HG03139 (cell line): ENCODE results near the gene LRP2.
A peak's percentile ranks its signal among the peaks of the same experiment; 100 is the strongest.

Experiments
- ATAC-seq: cut with Tn5 transposase; IDR thresholded peaks from one replicate; pipeline ENCODE4 v1.9.1; 2021; ENCODE audit not compliant: unreplicated experiment

LRP2 gene

DNA sequence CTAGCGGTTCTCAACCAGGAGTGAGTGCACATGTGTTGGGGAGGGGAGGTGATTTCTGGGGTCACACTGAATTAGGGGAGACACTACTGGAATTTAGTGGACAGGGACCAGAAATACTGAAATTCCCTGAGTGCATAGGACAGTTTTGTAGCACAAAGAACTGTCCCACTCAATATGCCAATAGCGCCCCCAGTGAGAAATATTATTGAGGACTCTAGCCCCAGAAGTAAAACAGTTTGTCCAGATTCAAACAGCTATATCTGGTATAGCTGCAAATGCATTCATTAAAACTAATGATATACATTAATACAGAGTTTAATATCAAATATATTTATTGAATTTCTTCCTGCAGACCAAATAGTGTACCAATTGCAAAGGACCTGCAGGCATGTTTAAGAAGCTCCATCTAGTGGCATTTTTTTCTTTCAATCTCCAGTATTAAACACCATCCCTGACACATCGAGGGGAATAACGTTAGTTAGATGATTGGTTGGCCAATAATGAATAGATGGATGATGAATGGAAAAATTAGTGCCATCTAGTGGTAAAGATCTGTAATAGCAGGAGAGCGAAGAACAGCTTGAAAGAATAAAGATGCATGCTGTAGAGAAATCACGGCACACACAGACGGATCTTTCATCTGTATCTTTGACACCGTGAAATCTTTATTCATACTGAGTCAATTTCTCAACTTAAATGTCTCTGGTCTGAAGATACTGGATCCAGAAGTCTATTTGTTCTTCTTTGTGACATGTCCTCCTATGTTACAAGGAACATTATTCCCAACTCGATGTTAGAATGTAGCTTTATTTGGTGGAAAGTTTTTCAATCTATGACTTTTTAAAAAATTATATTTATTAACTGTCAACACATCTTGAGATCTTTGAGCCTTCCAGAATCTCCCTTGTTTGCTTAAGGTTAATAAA, 230.5 kb downstream of the LRP2 start:
- peak; percentile 71 for ATAC-seq

DNA sequence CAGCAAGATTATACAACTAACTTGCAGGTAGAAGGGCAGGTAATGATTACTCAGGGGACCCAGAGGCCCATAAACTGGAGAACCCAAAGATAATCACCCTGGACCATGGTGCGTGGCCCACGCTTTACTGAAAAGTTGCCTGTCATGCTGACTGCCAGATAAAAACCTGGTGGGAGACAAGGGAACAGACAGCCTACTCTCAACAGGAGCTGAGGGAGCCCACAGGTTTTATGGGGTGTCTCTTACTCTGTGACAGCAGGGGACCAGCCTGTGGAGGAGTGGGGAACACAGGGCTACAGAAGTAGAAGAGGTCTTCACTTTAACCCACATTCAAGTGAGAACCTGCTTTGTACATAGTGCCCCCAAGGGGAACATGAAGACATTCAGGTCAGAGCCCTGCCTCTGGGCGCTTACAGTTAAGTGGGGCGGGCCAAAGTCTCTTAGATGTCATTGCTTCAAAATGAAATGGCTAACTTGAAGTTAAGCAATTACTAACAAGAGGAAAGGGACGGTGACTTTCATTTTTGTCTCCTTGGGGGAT, 232.6 kb downstream of the LRP2 start:
- no peak for ATAC-seq

DNA sequence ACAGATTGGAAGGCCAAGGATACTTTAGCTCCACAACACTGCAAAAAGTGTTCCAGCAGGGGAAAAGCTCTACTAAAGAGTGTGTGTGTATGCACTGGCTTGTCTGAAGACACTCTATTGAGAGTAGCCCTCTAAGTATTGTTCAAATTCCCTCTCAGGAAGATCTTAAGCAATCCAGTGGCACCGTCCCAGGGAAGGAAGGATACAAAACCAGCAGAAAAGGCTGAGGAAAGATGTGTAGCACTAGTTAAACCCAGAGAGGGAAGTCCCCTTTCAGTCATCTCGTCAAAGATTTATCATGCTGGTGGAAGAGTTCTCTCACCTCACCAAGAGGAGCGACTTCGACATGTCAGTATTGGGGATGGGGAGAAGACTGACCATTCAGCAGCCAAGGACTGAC, 242.5 kb downstream of the LRP2 start:
- no peak for ATAC-seq

DNA sequence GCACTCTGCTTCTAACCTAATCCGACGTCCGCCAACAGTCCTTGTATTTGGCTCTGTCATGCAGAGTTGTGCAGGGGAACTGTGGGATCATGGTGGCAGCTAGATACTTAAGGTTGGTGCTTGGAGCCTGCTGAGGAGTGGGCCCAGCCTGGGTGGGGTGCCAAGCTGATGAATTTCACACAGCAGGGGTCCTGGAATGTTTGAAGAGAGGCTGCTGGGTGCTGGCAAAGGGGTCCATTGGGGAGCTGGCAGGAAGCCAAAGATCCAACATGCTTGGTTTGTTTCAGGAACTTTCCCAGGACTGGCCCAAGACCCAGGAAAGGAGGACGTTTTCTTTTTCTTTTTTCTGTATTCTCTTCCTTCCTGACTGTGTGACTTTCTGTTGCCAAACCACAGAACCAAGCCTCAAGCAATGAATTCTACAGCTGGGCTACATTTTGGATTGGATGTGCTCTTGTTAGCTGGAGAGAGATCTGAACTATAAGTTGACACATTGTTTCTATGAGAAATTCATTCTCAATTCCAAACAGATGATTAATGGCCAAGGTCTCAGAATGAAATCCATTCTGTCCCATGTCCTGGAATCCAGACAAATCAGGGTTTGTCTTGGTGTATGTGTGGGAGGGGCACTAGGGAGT, 243.1 kb downstream of the LRP2 start:
- ATAC-seq = no peak

DNA sequence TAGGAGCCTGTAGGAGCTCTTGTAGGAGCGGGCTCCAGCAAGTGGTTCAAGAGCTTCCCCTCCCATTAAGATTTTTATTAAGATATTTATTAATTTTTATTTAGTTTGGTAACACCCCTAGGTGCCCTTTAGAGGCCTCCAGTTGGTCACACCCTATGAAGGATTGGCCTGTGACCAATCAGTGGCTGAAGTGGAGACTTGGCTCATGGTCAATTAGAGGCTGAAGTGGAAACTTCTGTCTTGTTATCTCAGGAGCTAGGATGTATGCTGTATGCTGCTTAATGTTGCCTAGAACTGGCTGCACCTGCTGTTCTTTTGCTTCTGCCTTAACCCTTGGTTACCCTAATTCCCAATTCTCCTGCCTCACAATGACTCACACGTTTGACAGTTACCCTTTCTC, 244.3 kb downstream of the LRP2 start:
- no peak for ATAC-seq

DNA sequence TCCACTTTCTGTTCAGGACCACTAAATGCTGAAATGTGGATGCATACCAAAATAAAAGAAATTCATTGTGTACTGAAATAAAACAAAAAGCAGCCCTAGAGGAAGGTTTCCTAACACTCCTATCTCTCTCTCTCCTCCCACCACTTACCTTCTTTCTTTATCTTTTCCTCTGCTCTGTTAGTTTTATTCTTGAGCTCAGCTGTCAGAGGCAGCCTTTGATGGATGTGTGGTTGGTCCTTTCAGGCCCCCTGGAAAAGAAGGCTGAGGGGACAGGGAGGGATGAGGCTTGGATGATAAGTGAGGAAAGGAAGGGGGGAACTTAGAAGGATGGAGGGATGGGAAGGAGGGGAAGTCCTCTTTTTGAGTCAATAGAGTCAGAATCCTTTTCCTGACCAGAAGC, 245.3 kb downstream of the LRP2 start:
- ATAC-seq = no peak

DNA sequence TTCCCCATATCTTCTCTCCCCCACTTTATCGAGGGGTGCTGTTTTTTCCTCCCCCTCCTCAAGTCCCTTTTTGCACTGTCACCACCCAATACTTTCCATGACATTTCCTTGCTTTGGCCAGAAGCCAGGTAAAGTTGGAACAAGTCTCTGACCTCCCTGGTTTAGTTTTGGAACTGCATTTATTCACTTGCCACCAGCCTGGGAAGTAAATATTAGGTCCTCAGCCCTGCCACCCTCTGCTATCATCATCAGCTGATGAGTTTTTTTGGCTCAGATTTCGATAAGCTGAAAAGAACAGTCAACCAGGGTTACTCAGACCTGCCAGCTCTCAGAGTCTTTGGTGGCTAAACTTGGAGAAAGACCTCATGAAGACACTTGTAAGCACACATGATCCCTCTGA, 246.0 kb downstream of the LRP2 start:
- ATAC-seq = no peak

DNA sequence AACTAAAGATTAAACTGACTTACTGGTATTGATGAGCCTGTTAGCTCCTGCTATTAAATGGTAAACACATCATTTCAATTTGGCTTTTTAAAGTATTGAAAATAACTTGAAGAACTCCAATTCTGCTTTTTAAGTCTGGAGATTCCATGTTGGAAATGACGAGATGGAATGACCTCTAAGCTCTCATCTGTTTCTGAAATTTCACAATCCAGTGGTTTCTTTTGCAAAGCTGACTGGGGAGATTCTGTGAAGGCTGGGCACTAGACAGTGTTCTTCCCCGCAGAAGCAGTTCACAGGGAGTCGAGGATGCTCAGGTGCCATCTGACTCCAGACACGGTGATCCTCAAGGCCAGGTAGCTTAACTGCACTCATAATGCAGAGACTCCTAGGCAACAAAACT, 248.3 kb downstream of the LRP2 start:
- ATAC-seq = no peak

DNA sequence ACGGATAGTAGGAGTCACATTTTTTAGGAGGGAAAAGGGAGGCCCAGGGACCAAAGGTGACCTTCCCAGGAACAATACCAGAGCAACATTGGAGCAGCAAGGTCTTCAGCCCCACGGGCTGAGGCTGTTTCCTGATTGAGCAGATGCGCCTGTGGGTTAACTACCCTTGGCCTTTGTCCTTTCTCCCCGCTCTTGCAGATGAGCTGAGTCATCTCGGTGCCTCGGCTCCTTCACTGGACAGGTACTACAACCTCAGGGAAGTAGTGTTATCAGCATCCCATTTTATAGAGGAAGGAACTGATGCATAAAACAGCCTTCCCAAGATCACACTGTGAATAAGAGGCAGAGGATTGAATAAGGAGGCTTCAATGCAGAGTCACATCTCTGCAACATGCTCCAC, 249.5 kb downstream of the LRP2 start:
- no peak for ATAC-seq

DNA sequence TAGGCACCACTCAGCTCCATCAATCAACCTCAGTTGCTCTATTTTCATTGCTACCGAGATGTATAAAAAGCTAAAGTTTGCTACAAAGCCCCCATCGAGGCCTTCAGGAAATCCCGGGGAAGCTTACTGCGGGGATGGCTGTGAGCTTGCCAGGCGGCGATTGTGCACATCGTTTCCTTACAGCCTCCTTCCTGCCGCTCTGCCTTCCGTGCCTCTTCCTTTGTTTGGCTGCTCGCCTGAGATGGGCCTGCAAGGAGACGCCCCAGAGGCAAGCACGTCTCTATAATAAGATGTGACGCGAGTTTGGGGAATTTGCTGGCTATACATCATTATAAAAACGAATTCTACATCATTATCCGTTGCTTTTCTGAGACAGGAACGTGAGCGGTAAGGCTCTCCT, 251.4 kb downstream of the LRP2 start:
- ATAC-seq = no peak

DNA sequence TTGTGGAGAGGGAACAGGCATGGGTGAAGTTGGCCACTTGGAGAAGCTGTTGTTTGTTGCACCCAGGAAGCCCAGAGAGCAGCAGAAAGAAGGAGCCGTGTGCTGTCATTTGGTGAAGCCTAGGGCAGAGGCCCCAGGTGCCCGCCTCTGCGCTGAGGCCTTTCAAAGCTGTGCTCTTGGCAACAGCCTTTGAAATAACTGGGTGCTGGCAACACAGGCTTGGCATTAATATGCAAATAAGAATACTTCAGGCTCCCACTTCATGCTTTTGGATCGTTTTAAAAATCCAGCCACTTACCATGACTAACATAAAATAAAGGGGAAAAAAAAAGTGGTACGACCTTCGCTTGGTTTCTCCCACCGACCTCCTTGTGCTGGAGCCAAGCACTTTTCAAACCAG, 251.9 kb downstream of the LRP2 start:
- no peak for ATAC-seq

DNA sequence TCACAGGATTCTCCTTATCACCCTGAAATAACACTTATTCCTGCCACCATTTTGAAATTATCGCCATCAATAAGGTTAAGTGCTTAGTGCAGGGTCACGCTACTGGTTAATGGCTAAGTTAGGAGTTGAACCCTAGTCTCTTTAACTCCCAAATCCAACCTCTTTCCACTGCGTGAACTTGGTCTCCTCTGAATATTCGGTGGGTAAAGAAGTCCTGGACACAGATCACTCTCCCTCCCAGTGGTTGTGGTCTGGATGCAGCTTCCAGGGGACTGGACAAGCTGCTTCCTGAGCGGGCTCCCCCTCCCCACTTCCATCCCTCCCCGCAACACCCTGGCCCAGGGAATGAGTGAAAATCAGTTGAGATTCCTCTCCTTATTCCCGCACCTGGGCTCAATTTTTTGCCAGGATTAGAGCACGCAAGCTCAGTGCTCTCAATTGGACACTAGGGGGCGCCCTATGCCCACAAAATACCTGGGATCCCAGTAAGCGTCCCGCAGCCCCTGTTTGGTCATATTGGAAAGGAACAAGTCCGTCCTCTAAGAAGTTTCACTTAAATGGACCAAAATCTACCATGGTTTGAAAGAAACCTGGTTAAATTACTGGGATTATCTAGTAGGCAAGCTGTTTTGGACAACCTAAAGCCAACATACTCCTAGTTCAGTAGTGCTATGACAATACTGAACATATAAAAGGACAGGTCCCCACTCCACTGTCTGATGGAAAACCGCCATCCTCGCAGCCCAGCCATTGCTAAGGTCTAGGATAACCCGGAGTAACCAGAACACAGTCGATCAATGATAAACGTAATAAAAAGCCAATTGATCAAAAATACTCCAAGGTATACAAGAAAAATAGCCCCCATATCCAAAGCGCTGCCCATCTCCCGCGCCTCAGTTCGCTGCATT, 252.6 kb downstream of the LRP2 start:
- no peak for ATAC-seq

DNA sequence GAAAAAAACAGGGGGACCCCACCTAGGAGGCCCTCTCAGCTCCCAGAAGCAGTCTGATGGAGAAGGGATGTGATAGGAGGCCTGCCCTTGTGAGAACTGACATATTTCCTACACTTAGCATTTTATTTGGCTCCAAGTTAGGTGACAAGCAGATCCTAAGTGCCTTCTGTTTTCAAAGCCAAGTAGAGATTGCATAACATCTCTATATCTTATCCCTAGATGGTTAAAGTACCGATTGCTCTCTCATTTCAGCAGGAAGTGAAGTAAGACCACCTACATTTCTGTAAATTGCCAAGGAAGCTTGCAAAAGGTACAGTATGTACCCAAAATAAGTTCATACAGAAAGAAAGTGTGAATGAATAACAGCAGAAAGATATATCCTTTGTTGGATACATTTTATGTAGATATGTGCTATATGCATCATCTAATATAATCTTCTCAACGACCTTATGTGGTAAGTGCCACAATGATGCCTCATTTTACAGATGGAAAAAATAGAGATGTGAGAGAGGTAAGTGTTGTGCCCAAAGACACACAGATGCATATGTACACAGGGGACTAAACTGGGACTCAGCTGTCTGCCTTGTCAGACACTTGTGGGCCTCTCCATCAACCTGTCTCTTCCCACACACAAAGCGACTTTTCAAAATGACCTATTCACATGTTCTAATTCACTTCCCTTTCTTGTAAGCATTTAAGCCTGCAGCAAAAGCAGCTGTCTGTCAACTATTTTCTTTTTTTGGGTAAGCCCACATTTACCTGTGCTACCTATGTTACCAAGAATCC, 254.0 kb downstream of the LRP2 start:
- ATAC-seq = no peak

DNA sequence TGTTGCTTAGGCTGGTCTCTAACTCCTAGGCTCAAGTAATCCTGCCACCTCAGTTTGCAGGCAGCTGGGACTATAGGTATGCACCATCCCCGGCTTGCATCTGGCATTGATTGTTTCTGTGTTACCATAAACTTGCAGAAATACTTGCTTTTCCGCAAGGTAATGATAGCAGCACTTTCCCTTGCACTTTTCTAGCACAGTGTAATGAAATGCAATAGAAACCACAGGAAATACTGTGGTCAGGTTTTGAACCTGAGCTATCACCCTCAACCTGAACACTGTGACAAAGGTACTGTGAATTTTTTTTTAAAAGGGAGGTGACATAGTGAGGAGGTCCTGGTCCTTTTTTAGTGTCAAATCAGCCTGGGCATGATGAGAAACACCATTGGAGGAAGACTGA, 254.7 kb downstream of the LRP2 start:
- ATAC-seq = peak; percentile 91

DNA sequence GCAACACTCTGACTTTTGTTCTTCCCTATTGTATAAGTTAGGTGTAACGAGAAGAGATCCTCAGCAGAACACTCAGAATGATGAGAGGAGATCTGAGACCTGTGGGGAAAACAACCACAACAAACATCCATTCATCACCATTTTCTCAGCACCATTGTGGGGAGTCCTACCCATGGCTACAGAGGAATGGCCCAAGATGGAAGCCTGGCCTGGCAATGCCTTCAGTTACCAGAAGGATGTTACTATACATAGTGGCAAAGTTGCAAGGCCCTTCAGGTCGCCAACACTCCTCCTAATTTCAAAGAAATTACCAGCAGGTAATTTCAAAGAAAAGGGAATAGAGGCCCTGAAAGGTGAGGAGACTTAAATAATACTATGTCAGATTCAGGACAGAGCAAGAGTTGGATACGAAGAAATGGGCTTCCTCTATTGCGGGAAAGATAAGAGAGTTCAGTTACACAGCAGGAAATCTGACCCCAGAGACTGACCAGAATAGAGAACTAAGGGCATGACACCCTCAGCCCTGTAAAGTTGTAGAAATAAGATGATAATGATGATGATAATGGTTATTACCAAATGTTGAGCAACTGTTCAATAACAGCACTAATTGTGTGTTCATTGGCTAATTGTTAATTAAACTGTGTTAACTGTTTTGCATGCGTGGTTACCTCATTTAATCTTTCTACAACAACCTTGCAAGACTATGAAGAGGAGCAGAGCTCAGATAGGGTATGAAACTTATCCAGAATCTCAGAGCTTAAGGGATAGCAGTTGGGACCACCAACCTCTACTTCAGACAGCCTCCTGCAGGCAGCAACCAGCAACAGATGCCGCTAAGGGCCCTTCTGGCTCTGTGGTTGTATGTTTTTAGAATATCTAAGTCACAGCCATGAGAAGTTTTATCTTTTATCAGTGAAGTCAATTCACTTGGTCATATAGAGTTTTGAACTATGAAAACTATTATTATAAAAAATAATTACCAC, 255.5 kb downstream of the LRP2 start:
- no peak for ATAC-seq

DNA sequence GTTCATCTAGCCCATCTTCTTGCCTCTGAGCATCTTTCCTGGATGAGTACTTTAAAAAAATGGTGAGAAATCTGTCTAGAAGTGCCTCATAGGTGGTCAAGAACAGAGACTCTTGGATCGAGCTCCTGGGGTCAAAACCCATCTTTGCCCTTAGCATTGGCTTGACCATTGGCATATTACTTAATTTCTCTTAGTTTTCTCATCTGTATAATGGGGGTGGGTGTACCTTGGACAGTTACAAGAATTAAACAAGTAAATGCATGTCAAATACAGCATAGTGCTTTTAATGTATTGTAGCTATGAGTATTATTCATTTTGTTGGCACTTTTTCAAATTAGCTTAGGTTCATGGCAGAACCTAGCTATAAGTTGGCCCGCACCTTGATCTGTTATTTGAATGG, 256.2 kb downstream of the LRP2 start:
- ATAC-seq = no peak

DNA sequence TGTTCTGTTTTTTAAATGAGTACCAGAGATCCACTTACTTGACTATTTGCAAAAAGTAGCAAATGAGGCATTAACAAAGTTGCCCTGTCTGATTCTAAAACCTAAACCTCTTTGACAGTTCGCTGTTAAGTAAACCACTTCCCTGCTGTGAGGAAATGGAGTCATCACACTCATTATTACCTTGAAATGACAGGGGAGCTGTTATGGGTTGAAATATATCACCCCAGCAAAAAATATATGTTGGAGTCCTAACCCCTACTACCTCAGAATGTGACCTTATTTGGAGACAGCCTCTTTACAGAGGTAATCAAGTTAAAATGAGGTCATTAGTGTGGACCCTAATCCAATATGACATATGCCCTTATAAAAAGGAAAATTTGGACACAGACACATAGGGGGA, 256.9 kb downstream of the LRP2 start:
- no peak for ATAC-seq

DNA sequence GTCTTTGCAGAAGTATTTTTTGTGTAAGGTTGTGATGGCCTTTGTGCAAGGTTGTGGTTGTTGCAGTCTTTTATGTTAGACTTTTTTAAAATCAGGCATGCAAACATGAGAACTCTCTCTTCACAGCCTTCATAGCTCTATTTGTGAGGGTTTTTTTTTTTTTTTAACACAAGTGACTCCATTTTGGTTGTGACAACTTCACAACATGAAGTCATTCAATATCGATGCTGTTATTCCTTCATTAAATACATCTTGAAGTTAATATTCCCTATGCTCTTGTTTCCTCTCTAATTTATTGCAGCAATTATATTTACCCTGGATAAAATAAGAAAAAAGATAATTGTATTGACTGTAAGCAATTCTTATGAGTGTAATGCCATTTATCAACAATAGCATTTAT, 257.5 kb downstream of the LRP2 start:
- no peak for ATAC-seq

DNA sequence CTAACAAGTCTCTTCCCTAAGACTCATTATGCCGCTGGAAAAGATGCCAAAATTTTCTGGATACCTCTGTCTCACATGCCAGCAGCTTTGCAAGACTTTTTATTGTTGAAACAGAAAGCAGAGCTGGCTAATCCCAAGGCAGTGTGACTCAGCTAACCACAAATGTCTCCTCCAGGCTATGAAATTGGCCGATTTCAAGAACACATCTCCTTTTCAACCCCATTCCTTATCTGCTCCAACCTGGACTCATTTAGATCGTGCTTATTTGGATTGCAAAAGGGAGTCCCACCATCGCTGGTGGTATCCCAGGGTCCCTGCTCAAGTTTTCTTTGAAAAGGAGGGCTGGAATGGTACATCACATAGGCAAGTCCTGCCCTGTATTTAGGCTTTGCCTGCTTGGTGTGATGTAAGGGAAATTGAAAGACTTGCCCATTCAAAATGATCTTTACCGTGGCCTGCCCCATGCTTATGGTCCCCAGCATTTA, 266.7 kb downstream of the LRP2 start:
- ATAC-seq = no peak
